A673 (cell line): ENCODE results near the gene HYDIN.
"Not testable (repeated sequence)": the region's sequence is repeated elsewhere in the genome, so short reads cannot be mapped to it uniquely, and the experiment has no call there.

ENCODE experiments used
- EZH2 ChIP-seq: fragments of 200-600 bp; sonication (generic); IDR thresholded peaks from 2 replicates; pipeline ENCODE4 v1.6.1; 2017; ENCODE audit warnings: borderline replicate concordance, low read depth, mild to moderate bottlenecking, mixed read lengths, antibody characterized with exemption, low read length; ENCODE audit not compliant: poor library complexity, severe bottlenecking
- TF ChIP-seq, protein P1 (sequence below): fragments of 300-800, 200-600 bp; sonication (generic); conservative IDR thresholded peaks from 2 replicates; pipeline ENCODE4 v1.5.1; 2017; ENCODE audit warnings: low read depth, mild to moderate bottlenecking, antibody characterized with exemption, low read length, moderate library complexity, mixed read lengths

GRCh38 chr16:71021961-71022537, 208.5 kb downstream of the HYDIN start:
- TF ChIP-seq, protein P1, sequence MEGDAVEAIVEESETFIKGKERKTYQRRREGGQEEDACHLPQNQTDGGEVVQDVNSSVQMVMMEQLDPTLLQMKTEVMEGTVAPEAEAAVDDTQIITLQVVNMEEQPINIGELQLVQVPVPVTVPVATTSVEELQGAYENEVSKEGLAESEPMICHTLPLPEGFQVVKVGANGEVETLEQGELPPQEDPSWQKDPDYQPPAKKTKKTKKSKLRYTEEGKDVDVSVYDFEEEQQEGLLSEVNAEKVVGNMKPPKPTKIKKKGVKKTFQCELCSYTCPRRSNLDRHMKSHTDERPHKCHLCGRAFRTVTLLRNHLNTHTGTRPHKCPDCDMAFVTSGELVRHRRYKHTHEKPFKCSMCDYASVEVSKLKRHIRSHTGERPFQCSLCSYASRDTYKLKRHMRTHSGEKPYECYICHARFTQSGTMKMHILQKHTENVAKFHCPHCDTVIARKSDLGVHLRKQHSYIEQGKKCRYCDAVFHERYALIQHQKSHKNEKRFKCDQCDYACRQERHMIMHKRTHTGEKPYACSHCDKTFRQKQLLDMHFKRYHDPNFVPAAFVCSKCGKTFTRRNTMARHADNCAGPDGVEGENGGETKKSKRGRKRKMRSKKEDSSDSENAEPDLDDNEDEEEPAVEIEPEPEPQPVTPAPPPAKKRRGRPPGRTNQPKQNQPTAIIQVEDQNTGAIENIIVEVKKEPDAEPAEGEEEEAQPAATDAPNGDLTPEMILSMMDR: not testable (repeated sequence)
- not testable (repeated sequence) for TF ChIP-seq EZH2
